OCI-LY1 (cell line): ENCODE results near the gene ALX1.

Experiments
- H2AFZ ChIP-seq: fragments of 200-600 bp; sonication (generic), shearing (Covaris generic); 2 replicates; pipeline ENCODE4 v1.6.0; 2014; ENCODE audit warnings: antibody characterized with exemption, mild to moderate bottlenecking, low read length
- H3F3A ChIP-seq: fragments of 200-600 bp; sonication (generic), shearing (Covaris generic); 2 replicates; pipeline ENCODE4 v1.6.0; 2014; ENCODE audit warnings: mild to moderate bottlenecking, antibody characterized with exemption, low read length, moderate library complexity; ENCODE audit not compliant: insufficient read depth
- H3K27ac ChIP-seq: fragments of 200-600 bp; sonication (generic); 2 replicates; pipeline ENCODE4 v1.5.1; 2014; ENCODE audit warnings: low read length, mixed run types, mild to moderate bottlenecking, low read depth; ENCODE audit not compliant: poor library complexity, severe bottlenecking
- H3K27me3 ChIP-seq: fragments of 200-600 bp; sonication (generic); 2 replicates; pipeline ENCODE4 v1.6.0; 2014; ENCODE audit warnings: antibody characterized with exemption, mild to moderate bottlenecking, low read length, moderate library complexity; ENCODE audit not compliant: insufficient read depth
- H3K36me3 ChIP-seq: fragments of 200-600 bp; sonication (generic); 2 replicates; pipeline ENCODE4 v1.6.1; 2014; ENCODE audit warnings: mild to moderate bottlenecking, antibody characterized with exemption, low read length, moderate library complexity, mixed read lengths; ENCODE audit not compliant: insufficient read depth
- H3K4me1 ChIP-seq: fragments of 200-600 bp; sonication (generic); 2 replicates; pipeline ENCODE4 v1.5.1; 2014; ENCODE audit warnings: mild to moderate bottlenecking, low read length, moderate library complexity; ENCODE audit not compliant: insufficient read depth, severe bottlenecking
- H3K4me2 ChIP-seq: fragments of 200-600 bp; sonication (generic), shearing (Covaris generic); 2 replicates; pipeline ENCODE4 v1.6.1; 2014; ENCODE audit warnings: low read length
- H3K4me3 ChIP-seq: fragments of 200-600 bp; sonication (generic); 2 replicates; pipeline ENCODE4 v1.5.1; 2014; ENCODE audit warnings: low read length, low read depth, mild to moderate bottlenecking, mixed read lengths; ENCODE audit not compliant: poor library complexity, severe bottlenecking
- H3K79me2 ChIP-seq: fragments of 200-600 bp; shearing (Covaris generic); 2 replicates; pipeline ENCODE4 v1.6.1; 2016; ENCODE audit warnings: mixed run types, low read length, mixed read lengths; ENCODE audit not compliant: insufficient read depth
- H3K9ac ChIP-seq: fragments of 200-600 bp; sonication (generic), shearing (Covaris generic); 2 replicates; pipeline ENCODE4 v1.6.1; 2014; ENCODE audit warnings: mild to moderate bottlenecking, low read length, mixed read lengths
- H3K9me2 ChIP-seq: fragments of 200-600 bp; sonication (generic), shearing (Covaris generic); 2 replicates; pipeline ENCODE4 v1.6.1; 2014; ENCODE audit warnings: low read depth, mild to moderate bottlenecking, low read length, mixed read lengths
- H3K9me3 ChIP-seq: fragments of 200-600 bp; shearing (Covaris generic); 2 replicates; pipeline ENCODE4 v1.6.1; 2014; ENCODE audit warnings: low read length, mixed read lengths
- H4K20me1 ChIP-seq: fragments of 200-600 bp; sonication (generic), shearing (Covaris generic); 2 replicates; pipeline ENCODE4 v1.6.0; 2016; ENCODE audit warnings: mild to moderate bottlenecking, low read length; ENCODE audit not compliant: insufficient read depth
- EZH2 ChIP-seq: fragments of 200-600 bp; sonication (generic), shearing (Covaris generic); IDR thresholded peaks from 2 replicates; pipeline ENCODE4 v1.8.0; 2017; ENCODE audit warnings: borderline replicate concordance, mixed run types, mild to moderate bottlenecking, antibody characterized with exemption, low read length, moderate library complexity, mixed read lengths
- TF ChIP-seq, protein P1 (sequence below): fragments of 200-600 bp; sonication (generic), shearing (Covaris generic); IDR thresholded peaks from 2 replicates; pipeline ENCODE4 v1.5.1; 2017; ENCODE audit warnings: mild to moderate bottlenecking, antibody characterized with exemption, low read length, moderate library complexity, mixed read lengths

Gene ALX1

DNA sequence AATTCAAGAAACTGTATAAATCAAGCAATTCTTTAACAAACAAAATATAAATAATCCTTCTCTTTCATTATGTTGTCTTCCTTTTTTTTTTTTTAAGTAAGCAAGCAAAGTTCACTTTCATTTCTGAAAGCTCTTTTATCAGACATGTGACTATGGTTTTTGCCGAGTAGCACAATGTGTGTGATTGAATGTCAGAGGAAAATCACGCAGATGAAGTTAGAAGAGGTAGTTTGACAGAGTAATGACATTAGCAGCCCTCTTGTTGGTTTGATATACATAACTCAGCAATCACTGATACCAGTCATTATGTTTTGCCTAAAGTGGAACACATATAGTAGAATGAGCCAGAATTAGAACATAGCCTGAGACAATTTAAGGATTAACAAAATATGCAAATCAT is 19.0 kb downstream of the ALX1 start:
- Histone ChIP-seq H3K36me3 (no peaks in the 10 kb centered on the region), H3K4me1 (no peaks in the 10 kb centered on the region), H3K9me3 (no peaks in the 10 kb centered on the region), H3K9me2 (no peaks in the 10 kb centered on the region), H3K79me2 (no peaks in the 10 kb centered on the region), H3K27me3 (no peaks in the 10 kb centered on the region), H3K27ac (no peak overlapping the region), H3F3A (0 out of 2 replicates have a peak, but pooled peaks cover 3% of the 10 kb centered on the region), H4K20me1 (no peaks in the 10 kb centered on the region), H3K4me3 (no peak overlapping the region), H3K4me2 (no peak overlapping the region), H2AFZ (no peak overlapping the region), H3K9ac (no peak overlapping the region)
- no peak for TF ChIP-seq EZH2
- TF ChIP-seq, protein P1, sequence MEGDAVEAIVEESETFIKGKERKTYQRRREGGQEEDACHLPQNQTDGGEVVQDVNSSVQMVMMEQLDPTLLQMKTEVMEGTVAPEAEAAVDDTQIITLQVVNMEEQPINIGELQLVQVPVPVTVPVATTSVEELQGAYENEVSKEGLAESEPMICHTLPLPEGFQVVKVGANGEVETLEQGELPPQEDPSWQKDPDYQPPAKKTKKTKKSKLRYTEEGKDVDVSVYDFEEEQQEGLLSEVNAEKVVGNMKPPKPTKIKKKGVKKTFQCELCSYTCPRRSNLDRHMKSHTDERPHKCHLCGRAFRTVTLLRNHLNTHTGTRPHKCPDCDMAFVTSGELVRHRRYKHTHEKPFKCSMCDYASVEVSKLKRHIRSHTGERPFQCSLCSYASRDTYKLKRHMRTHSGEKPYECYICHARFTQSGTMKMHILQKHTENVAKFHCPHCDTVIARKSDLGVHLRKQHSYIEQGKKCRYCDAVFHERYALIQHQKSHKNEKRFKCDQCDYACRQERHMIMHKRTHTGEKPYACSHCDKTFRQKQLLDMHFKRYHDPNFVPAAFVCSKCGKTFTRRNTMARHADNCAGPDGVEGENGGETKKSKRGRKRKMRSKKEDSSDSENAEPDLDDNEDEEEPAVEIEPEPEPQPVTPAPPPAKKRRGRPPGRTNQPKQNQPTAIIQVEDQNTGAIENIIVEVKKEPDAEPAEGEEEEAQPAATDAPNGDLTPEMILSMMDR = no peak

DNA sequence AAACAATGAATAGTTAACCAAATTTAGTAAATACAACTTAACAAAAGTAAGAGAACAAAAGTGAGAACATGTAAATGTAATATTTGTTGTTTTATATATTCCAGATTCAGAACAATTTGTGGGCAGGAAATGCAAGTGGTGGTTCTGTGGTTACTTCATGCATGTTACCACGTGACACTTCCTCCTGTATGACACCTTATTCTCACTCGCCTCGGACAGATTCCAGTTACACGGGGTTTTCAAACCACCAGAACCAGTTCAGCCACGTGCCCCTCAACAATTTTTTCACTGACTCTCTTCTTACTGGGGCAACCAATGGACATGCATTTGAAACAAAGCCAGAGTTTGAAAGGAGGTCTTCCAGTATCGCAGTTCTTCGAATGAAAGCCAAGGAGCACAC is 21.0 kb downstream of the ALX1 start:
- no peaks in the 10 kb centered on the region for H3K4me1 ChIP-seq
- H4K20me1 ChIP-seq = no peaks in the 10 kb centered on the region
- no peak overlapping the region for H3K4me2 ChIP-seq
- H3K9me3 ChIP-seq = no peaks in the 10 kb centered on the region
- H3K4me3 ChIP-seq = no peak overlapping the region
- no peaks in the 10 kb centered on the region for H3K36me3 ChIP-seq
- TF ChIP-seq, protein P1 = no peak
- no peak for TF ChIP-seq EZH2
- no peaks in the 10 kb centered on the region for H3K79me2 ChIP-seq
- H2AFZ ChIP-seq = no peak overlapping the region
- no peaks in the 10 kb centered on the region for H3K27me3 ChIP-seq
- H3F3A ChIP-seq = 0 out of 2 replicates have a peak, but pooled peaks cover 3% of the 10 kb centered on the region
- H3K27ac ChIP-seq = no peak overlapping the region
- no peaks in the 10 kb centered on the region for H3K9me2 ChIP-seq
- no peak overlapping the region for H3K9ac ChIP-seq

DNA sequence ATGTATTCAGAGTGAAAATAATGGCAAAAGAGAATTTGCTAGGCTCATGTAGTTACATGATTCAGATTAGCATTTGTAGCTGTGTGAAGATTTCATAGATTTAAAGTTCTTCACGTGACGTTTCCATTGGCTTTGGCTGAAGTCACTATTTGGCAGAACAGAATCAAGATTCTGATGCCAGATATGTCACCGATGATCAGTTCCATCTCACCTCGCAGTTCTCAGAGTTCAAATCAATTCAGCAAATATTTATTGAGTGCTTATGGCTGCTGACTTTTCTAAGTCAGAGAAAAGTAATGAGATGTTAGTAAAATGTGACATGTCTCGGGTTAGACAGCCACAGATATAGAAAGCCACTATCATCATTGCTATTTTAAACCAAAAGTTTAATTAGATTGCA is 28.4 kb downstream of the ALX1 start:
- no peaks in the 10 kb centered on the region for H3K27me3 ChIP-seq
- no peak overlapping the region for H3K4me2 ChIP-seq
- no peak overlapping the region for H3K4me3 ChIP-seq
- H3K27ac ChIP-seq = no peak overlapping the region
- H3K79me2 ChIP-seq = no peaks in the 10 kb centered on the region
- no peaks in the 10 kb centered on the region for H3K9me2 ChIP-seq
- no peaks in the 10 kb centered on the region for H3K4me1 ChIP-seq
- H3K9me3 ChIP-seq = no peaks in the 10 kb centered on the region
- H3K36me3 ChIP-seq = no peaks in the 10 kb centered on the region
- H3F3A ChIP-seq = 0 out of 2 replicates have a peak, but pooled peaks cover 1% of the 10 kb centered on the region
- H3K9ac ChIP-seq = no peak overlapping the region
- no peaks in the 10 kb centered on the region for H4K20me1 ChIP-seq
- TF ChIP-seq EZH2 = no peak
- TF ChIP-seq, protein P1 = no peak
- H2AFZ ChIP-seq = no peak overlapping the region
